Stomach (tissue), 9 donors: Measurements from ENCODE around the gene VAT1. TPM values are rescaled to one million over a fixed set of nuclear protein-coding genes. Genes with fewer than 3 reads are reported as not detected.
"Not testable (repeated sequence)": the region's sequence is repeated elsewhere in the genome, so short reads cannot be mapped to it uniquely, and the experiment has no call there.

Source experiments
- DNase-seq, 2 donors: peaks; one replicate each; pipeline versions ENCODE4 v3.0.0 to v3.0.0-alpha.2; 2013 to 2019
- H3K27ac ChIP-seq, 5 donors: fragments of 200-600 bp in 4 of 5; sonication (generic) in 4 of 5; one replicate each; pipeline ENCODE4 v1.5.1; 2013 to 2019; ENCODE audit warnings: mild to moderate bottlenecking in 1 of 5, moderate library complexity in 1 of 5
- H3K27me3 ChIP-seq, 3 donors: fragments of 200-600 bp; sonication (generic); one replicate each; pipeline ENCODE4 v1.5.1; 2017 to 2019; ENCODE audit warnings: mixed run types in 1 of 3
- H3K36me3 ChIP-seq, 4 donors: fragments of 200-600 bp; sonication (generic); 1 replicate in 3 of 4; 2 replicates in 1 of 4; pipeline ENCODE4 v1.5.1; 2016 to 2019
- H3K4me1 ChIP-seq, 4 donors: fragments of 200-600 bp; sonication (generic); one replicate each; pipeline ENCODE4 v1.5.1; 2016 to 2019
- H3K4me3 ChIP-seq, 4 donors: fragments of 200-600 bp; sonication (generic) in 3 of 4; one replicate each; pipeline ENCODE4 v1.5.1; 2016 to 2019; ENCODE audit warnings: mild to moderate bottlenecking in 1 of 4
- H3K9me3 ChIP-seq, 4 donors: fragments of 200-600 bp; sonication (generic); one replicate each; pipeline ENCODE4 v1.5.1; 2016 to 2019
- EP300 ChIP-seq: sonication (generic); formaldehyde crosslinking; IDR thresholded peaks from one replicate; pipeline ENCODE4 v1.6.1; 2017; ENCODE audit warnings: antibody characterized with exemption
- POLR2A ChIP-seq, 4 donors: fragments of 450-650 bp; IDR thresholded peaks; one replicate each; pipeline ENCODE4 v1.6.1; 2016; ENCODE audit warnings: antibody characterized with exemption in 4 of 4, control low read depth in 2 of 4, mild to moderate bottlenecking in 1 of 4, moderate library complexity in 1 of 4
- POLR2AphosphoS5 ChIP-seq, 3 donors: sonication (generic); formaldehyde crosslinking; IDR thresholded peaks; one replicate each; pipeline ENCODE4 v1.6.1; 2016; ENCODE audit warnings: antibody characterized with exemption in 3 of 3
- WGBS, 5 donors: extraction: QIAGEN DNeasy Blood & Tissue Kit in 3 of 5; methylation state at CpG; one replicate each; pipeline versions ENCODE4 v1.1.5 to v1.1.7; 2013 to 2018; 5-methylcytosine and 5-hydroxymethylcytosine counted together
- intact Hi-C: fragments of 100-400 bp; cut with DNase I; formaldehyde crosslinking; loops from one replicate; pipeline ENCODE4 v1.15.1; 2023; ENCODE audit warnings: low total_unique reads
- polyA plus RNA-seq, 3 donors: library from polyadenylated mRNA; stranded (reverse); fragments of 200-250 nt; gene quantifications; one replicate each; pipeline ENCODE4 v1.2.3, GENCODE V29; 2013
- total RNA-seq, 5 donors: library from RNA; depleted of rRNA; stranded (reverse); fragments of >200 nt; gene quantifications; one replicate each; pipeline versions ENCODE4 v1.1.0 to v1.2.3, GENCODE V29; 2014 to 2016
- TF ChIP-seq, protein P1 (sequence below), 7 experiments: fragments of 450-650 bp in 4 of 7; fragments of 200-600 bp in 3 of 7; sonication (generic) in 3 of 7; IDR thresholded peaks; one replicate each; pipeline ENCODE4 v1.5.1; 2016 to 2019; ENCODE audit warnings: antibody characterized with exemption in 7 of 7, control low read depth in 2 of 7, mild to moderate bottlenecking in 1 of 7
- donor health status: healthy with polysubstance abuse.
- donor health status: Bipolar disorder and iron deficiency.
- donor health status: healthy.

Gene VAT1
- total and polyA plus RNA-seq, 8 donors: 8.2 to 73.6 (median 56.6) TPM

DNA sequence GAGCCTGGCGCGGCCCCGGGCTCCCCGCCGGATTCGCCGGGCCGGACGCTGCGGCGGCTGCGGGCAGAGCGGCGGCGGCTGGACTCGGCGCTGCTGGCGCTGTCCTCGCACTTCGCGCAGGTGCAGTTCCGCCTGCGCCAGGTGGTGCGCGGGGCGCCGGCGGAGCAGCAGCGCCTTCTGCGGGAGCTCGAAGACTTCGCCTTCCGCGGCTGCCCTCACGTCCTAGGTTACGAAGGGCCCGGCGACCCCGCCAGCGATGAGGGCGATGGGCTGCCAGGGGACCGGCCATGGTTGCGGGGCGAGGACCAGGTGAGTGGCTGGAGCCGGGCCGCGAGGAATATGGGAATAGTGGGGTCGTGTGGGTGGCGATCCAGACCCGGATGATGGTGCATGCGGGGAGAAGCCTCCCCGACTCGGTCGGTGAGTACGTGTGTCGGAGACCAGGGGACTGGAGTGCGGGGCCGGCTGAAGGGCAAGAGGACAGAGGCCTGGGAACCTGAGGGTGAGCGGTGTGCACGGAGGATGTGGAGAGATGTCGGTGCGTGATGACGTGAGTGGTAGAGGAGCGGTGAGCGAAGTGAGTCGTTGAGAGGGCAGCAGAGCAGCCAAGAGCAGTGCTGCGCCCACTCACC is 41.3 kb downstream of the VAT1 start:
- H3K4me3 ChIP-seq: peak overlapping the region; percentile 83 to 97 (median 93)
- peaks cover 26 to 64% (median 49%) of the 10 kb centered on the region in 4 donors for H3K4me1 ChIP-seq
- peak overlapping the region; percentile 90 to 93 (median 91) for H3K27ac ChIP-seq
- H3K27me3 ChIP-seq: no peaks in the 10 kb centered on the region
- intact Hi-C loops: no loop called here
- WGBS, 5 donors: 0 to 1% (median 1%) methylated on average over 48 to 67 of the region's 67 CpGs
- no peaks in the 10 kb centered on the region for H3K9me3 ChIP-seq
- peak; percentile 61 to 82 for DNase-seq
- H3K36me3 ChIP-seq: peaks cover 0 to 19% (median 4%) of the 10 kb centered on the region in 4 donors
- TF ChIP-seq, protein P1, sequence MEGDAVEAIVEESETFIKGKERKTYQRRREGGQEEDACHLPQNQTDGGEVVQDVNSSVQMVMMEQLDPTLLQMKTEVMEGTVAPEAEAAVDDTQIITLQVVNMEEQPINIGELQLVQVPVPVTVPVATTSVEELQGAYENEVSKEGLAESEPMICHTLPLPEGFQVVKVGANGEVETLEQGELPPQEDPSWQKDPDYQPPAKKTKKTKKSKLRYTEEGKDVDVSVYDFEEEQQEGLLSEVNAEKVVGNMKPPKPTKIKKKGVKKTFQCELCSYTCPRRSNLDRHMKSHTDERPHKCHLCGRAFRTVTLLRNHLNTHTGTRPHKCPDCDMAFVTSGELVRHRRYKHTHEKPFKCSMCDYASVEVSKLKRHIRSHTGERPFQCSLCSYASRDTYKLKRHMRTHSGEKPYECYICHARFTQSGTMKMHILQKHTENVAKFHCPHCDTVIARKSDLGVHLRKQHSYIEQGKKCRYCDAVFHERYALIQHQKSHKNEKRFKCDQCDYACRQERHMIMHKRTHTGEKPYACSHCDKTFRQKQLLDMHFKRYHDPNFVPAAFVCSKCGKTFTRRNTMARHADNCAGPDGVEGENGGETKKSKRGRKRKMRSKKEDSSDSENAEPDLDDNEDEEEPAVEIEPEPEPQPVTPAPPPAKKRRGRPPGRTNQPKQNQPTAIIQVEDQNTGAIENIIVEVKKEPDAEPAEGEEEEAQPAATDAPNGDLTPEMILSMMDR (IDR thresholded peaks at IDR 0.05): peak in 1 of 7 experiments; percentile 14
- TF ChIP-seq POLR2A (IDR thresholded peaks at IDR 0.05) (no peak), EP300 (no peak), POLR2AphosphoS5 (IDR thresholded peaks at IDR 0.05) (peak in 1 of 3 donors; percentile 5)

DNA sequence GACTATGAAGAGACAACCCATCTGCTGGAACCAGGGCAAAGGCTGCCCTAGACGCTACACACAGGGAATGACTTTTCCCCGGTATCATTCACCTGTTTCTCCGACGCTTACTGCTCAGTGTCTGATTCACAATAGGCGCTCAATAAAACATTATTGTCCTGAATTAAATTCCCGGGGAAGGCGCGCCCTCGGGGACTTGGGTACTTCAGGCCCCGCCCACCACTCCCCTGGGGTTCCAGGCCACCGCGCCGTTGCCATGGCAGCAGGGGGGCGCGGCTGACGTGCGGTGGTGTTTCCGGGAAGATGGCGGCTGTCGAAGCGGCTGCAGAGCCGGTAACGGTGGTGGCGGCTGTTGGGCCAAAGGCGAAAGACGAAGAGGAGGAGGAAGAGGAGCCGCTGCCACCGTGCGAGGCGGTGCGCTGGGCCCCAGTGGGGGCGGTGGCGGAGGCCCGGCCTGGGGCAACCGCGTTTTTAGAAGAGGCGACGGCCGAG is 41.9 kb downstream of the VAT1 start, which contains the start of gene RUNDC1:
RUNDC1 (plus strand) TSS at position 292 of the 492 bp plus-strand sequence; CDS start at position 304, 12 bp downstream.
- peaks cover 25 to 58% (median 46%) of the 10 kb centered on the region in 4 donors for H3K4me1 ChIP-seq
- 0 to 1% (median 0%) methylated on average over 25 to 39 of the region's 39 CpGs for WGBS, 5 donors
- intact Hi-C loops: no loop called here
- H3K36me3 ChIP-seq: peaks cover 0 to 14% (median 2%) of the 10 kb centered on the region in 4 donors
- H3K4me3 ChIP-seq: peak within 1 kb of the TSS; percentile 83 to 97 (median 93)
- H3K27me3 ChIP-seq: no peaks in the 10 kb centered on the region
- TF ChIP-seq POLR2AphosphoS5 (IDR thresholded peaks at IDR 0.05): peak; percentile 24 to 93 (median 86)
- TF ChIP-seq, protein P1 (IDR thresholded peaks at IDR 0.05): no peak
- TF ChIP-seq EP300: no peak
- peak in 1 of 4 donors; percentile 45 for TF ChIP-seq POLR2A (IDR thresholded peaks at IDR 0.05)
- DNase-seq: peak; percentile 97
- no peaks in the 10 kb centered on the region for H3K9me3 ChIP-seq
- H3K27ac ChIP-seq: peak within 1 kb of the TSS; percentile 90 to 93 (median 91)

DNA sequence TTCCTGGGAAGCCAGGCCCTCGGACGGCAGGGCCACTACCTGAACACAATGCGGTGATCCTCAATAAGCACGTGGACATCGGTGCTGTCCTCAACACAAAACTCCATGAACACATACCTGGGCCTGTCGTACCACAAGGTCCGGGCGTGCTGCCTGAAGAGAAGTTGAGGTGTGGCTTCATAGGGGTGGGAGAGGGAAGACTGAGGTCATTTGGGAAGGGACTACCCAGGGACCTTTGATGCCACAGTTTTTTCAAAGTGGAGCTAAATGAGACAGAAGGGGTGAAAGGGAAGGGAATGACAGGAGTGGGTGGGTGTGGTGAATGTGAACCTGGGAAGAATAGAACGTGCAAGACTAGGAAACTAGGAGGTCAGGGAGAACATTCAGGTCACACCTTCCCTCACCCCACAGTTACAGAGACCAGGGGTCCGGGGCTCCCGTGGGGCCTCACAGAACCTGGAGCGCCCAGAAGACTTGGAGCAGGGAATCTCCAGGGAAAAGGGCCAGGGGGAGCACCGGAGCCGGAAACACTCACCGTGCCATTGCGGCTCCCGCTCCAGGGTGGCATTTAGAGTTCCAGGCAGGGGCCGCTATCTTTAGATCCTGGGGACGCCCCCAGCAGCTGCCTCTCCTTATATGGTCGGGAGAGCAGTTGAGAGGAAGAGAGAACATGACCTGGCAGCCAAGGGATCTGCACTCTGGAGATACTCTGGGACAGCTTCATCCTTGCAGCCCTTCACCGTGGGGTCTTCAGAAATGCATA is 42.5 kb downstream of the VAT1 start, which contains the start of gene PTGES3L:
PTGES3L (minus strand) TSS at position 570 of the 763 bp plus-strand sequence; CDS start at position 543, 27 bp downstream.
- no peaks in the 10 kb centered on the region for H3K9me3 ChIP-seq
- H3K27me3 ChIP-seq: no peaks in the 10 kb centered on the region
- H3K4me1 ChIP-seq: peaks cover 19 to 52% (median 40%) of the 10 kb centered on the region in 4 donors
- peak in 1 of 2 donors; percentile 80 for DNase-seq
- H3K27ac ChIP-seq: peak within 1 kb of the TSS; percentile 90 to 93 (median 91)
- 33 to 37% (median 33%) methylated on average over 21 of the region's 21 CpGs for WGBS, 5 donors
- intact Hi-C loops: no loop called here
- H3K4me3 ChIP-seq: peak within 1 kb of the TSS; percentile 83 to 97 (median 93)
- peaks cover 0 to 8% (median 0%) of the 10 kb centered on the region in 4 donors for H3K36me3 ChIP-seq
- no peak for TF ChIP-seq POLR2A (IDR thresholded peaks at IDR 0.05)
- TF ChIP-seq POLR2AphosphoS5 (IDR thresholded peaks at IDR 0.05): no peak
- TF ChIP-seq EP300: no peak
- TF ChIP-seq, protein P1 (IDR thresholded peaks at IDR 0.05): no peak

DNA sequence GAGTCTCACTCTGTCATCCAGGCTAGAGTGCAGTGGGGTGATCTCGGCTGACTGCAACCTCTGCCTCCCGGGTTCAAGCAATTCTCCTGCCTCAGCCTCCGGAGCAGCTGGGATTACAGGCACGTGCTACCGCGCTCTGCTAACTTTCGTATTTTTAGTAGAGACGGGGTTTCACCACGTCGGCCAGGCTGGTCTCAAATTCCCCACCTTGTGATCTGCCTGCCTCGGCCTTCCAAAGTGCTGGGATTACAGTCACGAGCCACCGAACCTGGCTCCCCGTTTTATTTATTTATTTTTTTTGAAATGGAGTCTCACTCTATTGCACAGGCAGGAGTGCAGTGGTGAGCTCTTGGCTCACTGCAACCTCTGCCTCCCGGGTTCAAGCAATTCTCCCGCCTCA is 46.5 kb downstream of the VAT1 start:
- not testable (repeated sequence) for H3K27me3 ChIP-seq
- WGBS, 5 donors: 86 to 92% (median 90%) methylated on average over 16 of the region's 16 CpGs

More for the DNA sequence above, 46.5 kb downstream of the VAT1 start:
- DNase-seq, H3K4me3 ChIP-seq, H3K36me3 ChIP-seq, H3K9me3 ChIP-seq, H3K27ac ChIP-seq, intact Hi-C loops: not testable (repeated sequence)
- H3K4me1 ChIP-seq: peaks cover 8 to 16% (median 11%) of the 10 kb centered on the region in 4 donors
